Stomach (tissue), 9 donors: ENCODE data around the gene DIPK1C. TPM values are rescaled to one million over a fixed set of nuclear protein-coding genes. Genes with fewer than 3 reads are reported as not detected.

Source experiments
- DNase-seq, 2 donors: peaks; one replicate each; pipeline versions ENCODE4 v3.0.0 to v3.0.0-alpha.2; 2013 to 2019
- H3K27ac ChIP-seq, 5 donors: fragments of 200-600 bp in 4 of 5; sonication (generic) in 4 of 5; one replicate each; pipeline ENCODE4 v1.5.1; 2013 to 2019; ENCODE audit warnings: mild to moderate bottlenecking in 1 of 5, moderate library complexity in 1 of 5
- H3K27me3 ChIP-seq, 3 donors: fragments of 200-600 bp; sonication (generic); one replicate each; pipeline ENCODE4 v1.5.1; 2017 to 2019; ENCODE audit warnings: mixed run types in 1 of 3
- H3K36me3 ChIP-seq, 4 donors: fragments of 200-600 bp; sonication (generic); 1 replicate in 3 of 4; 2 replicates in 1 of 4; pipeline ENCODE4 v1.5.1; 2016 to 2019
- H3K4me1 ChIP-seq, 4 donors: fragments of 200-600 bp; sonication (generic); one replicate each; pipeline ENCODE4 v1.5.1; 2016 to 2019
- H3K4me3 ChIP-seq, 4 donors: fragments of 200-600 bp; sonication (generic) in 3 of 4; one replicate each; pipeline ENCODE4 v1.5.1; 2016 to 2019; ENCODE audit warnings: mild to moderate bottlenecking in 1 of 4
- H3K9me3 ChIP-seq, 4 donors: fragments of 200-600 bp; sonication (generic); one replicate each; pipeline ENCODE4 v1.5.1; 2016 to 2019
- CTCF ChIP-seq, 7 experiments: fragments of 450-650 bp in 4 of 7; fragments of 200-600 bp in 3 of 7; sonication (generic) in 3 of 7; IDR thresholded peaks; one replicate each; pipeline ENCODE4 v1.5.1; 2016 to 2019; ENCODE audit warnings: antibody characterized with exemption in 7 of 7, control low read depth in 2 of 7, mild to moderate bottlenecking in 1 of 7
- EP300 ChIP-seq: sonication (generic); formaldehyde crosslinking; IDR thresholded peaks from one replicate; pipeline ENCODE4 v1.6.1; 2017; ENCODE audit warnings: antibody characterized with exemption
- POLR2A ChIP-seq, 4 donors: fragments of 450-650 bp; IDR thresholded peaks; one replicate each; pipeline ENCODE4 v1.6.1; 2016; ENCODE audit warnings: antibody characterized with exemption in 4 of 4, control low read depth in 2 of 4, mild to moderate bottlenecking in 1 of 4, moderate library complexity in 1 of 4
- POLR2AphosphoS5 ChIP-seq, 3 donors: sonication (generic); formaldehyde crosslinking; IDR thresholded peaks; one replicate each; pipeline ENCODE4 v1.6.1; 2016; ENCODE audit warnings: antibody characterized with exemption in 3 of 3
- WGBS, 5 donors: extraction: QIAGEN DNeasy Blood & Tissue Kit in 3 of 5; methylation state at CpG; one replicate each; pipeline versions ENCODE4 v1.1.5 to v1.1.7; 2013 to 2018; 5-methylcytosine and 5-hydroxymethylcytosine counted together
- intact Hi-C: fragments of 100-400 bp; cut with DNase I; formaldehyde crosslinking; loops from one replicate; pipeline ENCODE4 v1.15.1; 2023; ENCODE audit warnings: low total_unique reads
- polyA plus RNA-seq, 3 donors: library from polyadenylated mRNA; stranded (reverse); fragments of 200-250 nt; gene quantifications; one replicate each; pipeline ENCODE4 v1.2.3, GENCODE V29; 2013
- total RNA-seq, 5 donors: library from RNA; depleted of rRNA; stranded (reverse); fragments of >200 nt; gene quantifications; one replicate each; pipeline versions ENCODE4 v1.1.0 to v1.2.3, GENCODE V29; 2014 to 2016
- donor health status: healthy with polysubstance abuse.
- donor health status: Bipolar disorder and iron deficiency.
- donor health status: healthy.

Gene DIPK1C
- total and polyA plus RNA-seq, 8 donors: 0.55 to 2.3 (median 1.8) TPM; not detected in 3

GRCh38 chr18:74410441-74410992, 46.6 kb downstream of the DIPK1C start:
- peak in 1 of 2 donors; percentile 0 for DNase-seq
- intact Hi-C loops: no loop called here
- TF ChIP-seq POLR2A (IDR thresholded peaks at IDR 0.05) (no peak), EP300 (no peak)
- Histone ChIP-seq H3K36me3 (no peaks in the 10 kb centered on the region), H3K4me1 (no peaks in the 10 kb centered on the region), H3K27me3 (peaks cover 0 to 21% (median 0%) of the 10 kb centered on the region in 3 donors), H3K4me3 (no peak overlapping the region), H3K27ac (no peak overlapping the region), H3K9me3 (no peaks in the 10 kb centered on the region)
- 71 to 79% (median 77%) methylated on average over 8 of the region's 8 CpGs for WGBS, 5 donors

- Histone ChIP-seq H3K27ac (no peak overlapping the region), H3K4me3 (no peak overlapping the region), H3K4me1 (no peaks in the 10 kb centered on the region), H3K36me3 (no peaks in the 10 kb centered on the region), H3K9me3 (no peaks in the 10 kb centered on the region), H3K27me3 (peaks cover 0 to 21% (median 0%) of the 10 kb centered on the region in 3 donors)
- no peak for DNase-seq
- TF ChIP-seq CTCF (IDR thresholded peaks at IDR 0.05): no peak
- TF ChIP-seq POLR2AphosphoS5 (IDR thresholded peaks at IDR 0.05): no peak
- TF ChIP-seq EP300: no peak
- TF ChIP-seq POLR2A (IDR thresholded peaks at IDR 0.05): no peak
- 5 to 33% (median 15%) methylated on average over 2 of the region's 2 CpGs for WGBS, 5 donors
- intact Hi-C loops: no loop called here
These were observed 49.2 kb downstream of the DIPK1C start for GRCh38 chr18:74407888-74408287.

GRCh38 chr18:74402806-74403433, 54.2 kb downstream of the DIPK1C start:
- DNase-seq: peak in 1 of 2 donors; percentile 19
- H3K9me3 ChIP-seq: no peaks in the 10 kb centered on the region
- intact Hi-C loops: no loop called here
- 56 to 68% (median 62%) methylated on average over 9 of the region's 9 CpGs for WGBS, 5 donors
- no peak overlapping the region for H3K4me3 ChIP-seq
- no peak overlapping the region for H3K27ac ChIP-seq
- no peaks in the 10 kb centered on the region for H3K27me3 ChIP-seq
- H3K36me3 ChIP-seq: no peaks in the 10 kb centered on the region
- TF ChIP-seq EP300 (no peak), CTCF (IDR thresholded peaks at IDR 0.05) (no peak)
- H3K4me1 ChIP-seq: no peaks in the 10 kb centered on the region

- intact Hi-C loops: no loop called here
- Histone ChIP-seq H3K4me3 (no peak overlapping the region), H3K36me3 (no peaks in the 10 kb centered on the region), H3K4me1 (peaks cover 0 to 14% (median 10%) of the 10 kb centered on the region in 4 donors), H3K27me3 (no peaks in the 10 kb centered on the region), H3K27ac (no peak overlapping the region), H3K9me3 (no peaks in the 10 kb centered on the region)
- 76 to 84% (median 80%) methylated on average over 4 of the region's 4 CpGs for WGBS, 5 donors
- no peak for TF ChIP-seq EP300
- TF ChIP-seq POLR2AphosphoS5 (IDR thresholded peaks at IDR 0.05): no peak
- no peak for TF ChIP-seq POLR2A (IDR thresholded peaks at IDR 0.05)
- TF ChIP-seq CTCF (IDR thresholded peaks at IDR 0.05): no peak
- no peak for DNase-seq
These were observed 56.3 kb downstream of the DIPK1C start for GRCh38 chr18:74400813-74401212.
